HepG2 (cell line): ENCODE measurements around the gene SF1.

Experiments used
- HCFC1 ChIP-seq: fragments of 150-350 bp; IDR thresholded peaks from 2 replicates; pipeline ENCODE4 v1.6.1; 2014; ENCODE audit warnings: low read depth, low read length
- MED13 ChIP-seq: sonication (generic); formaldehyde crosslinking; IDR thresholded peaks from 2 replicates; pipeline ENCODE4 v1.5.0; 2020; ENCODE audit warnings: missing genetic modification reagents
- MEF2D ChIP-seq: sonication (generic); formaldehyde crosslinking; IDR thresholded peaks from 2 replicates; pipeline ENCODE4 v1.5.1; 2020; ENCODE audit warnings: mild to moderate bottlenecking, missing genetic modification reagents
- MTA3 ChIP-seq: sonication (generic); formaldehyde crosslinking; IDR thresholded peaks from 2 replicates; pipeline ENCODE4 v1.4.0; 2020; ENCODE audit warnings: missing genetic modification reagents
- TARDBP ChIP-seq: sonication (generic); formaldehyde crosslinking; IDR thresholded peaks from 2 replicates; pipeline ENCODE4 v1.8.0; 2022; ENCODE audit warnings: mild to moderate bottlenecking, missing genetic modification reagents
- ZNF335 ChIP-seq: sonication (generic); formaldehyde crosslinking; IDR thresholded peaks from 2 replicates; pipeline ENCODE4 v1.4.0; 2020; ENCODE audit warnings: missing genetic modification reagents

DNA sequence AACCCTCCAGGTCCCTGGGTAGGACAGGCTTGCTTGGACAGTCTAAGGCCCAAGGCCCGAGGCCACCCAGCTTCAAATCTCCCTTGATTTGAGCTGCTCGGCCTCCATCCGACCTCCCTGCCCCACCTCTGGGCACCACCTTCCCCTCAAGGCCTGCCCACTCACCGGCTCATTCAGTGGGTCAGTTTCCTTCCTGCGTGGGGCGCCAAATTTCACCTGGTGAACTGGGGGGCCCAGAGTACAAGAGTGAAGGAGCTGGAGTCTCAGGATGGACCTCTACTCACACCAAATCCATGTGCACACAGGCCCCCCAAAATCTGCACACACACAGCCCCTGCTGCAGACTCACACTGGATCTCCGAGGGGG is 20.9 kb upstream of the SF1 start:
- TF ChIP-seq TARDBP (CRISPR knock-in tag) (no peak), MTA3 (CRISPR knock-in tag) (no peak), ZNF335 (CRISPR knock-in tag) (no peak), MEF2D (CRISPR knock-in tag) (no peak), MED13 (CRISPR knock-in tag) (no peak), HCFC1 (no peak)
